ENCODE measurements around the gene WDPCP. TPM values are rescaled to one million over a fixed set of nuclear protein-coding genes. Genes with fewer than 3 reads are reported as not detected.

Gene WDPCP
- total and polyA plus RNA-seq, 2 donors (not counting 1 experiment from before 2014, with no cell fraction given), result 5.6 to 22.8 TPM

DNA sequence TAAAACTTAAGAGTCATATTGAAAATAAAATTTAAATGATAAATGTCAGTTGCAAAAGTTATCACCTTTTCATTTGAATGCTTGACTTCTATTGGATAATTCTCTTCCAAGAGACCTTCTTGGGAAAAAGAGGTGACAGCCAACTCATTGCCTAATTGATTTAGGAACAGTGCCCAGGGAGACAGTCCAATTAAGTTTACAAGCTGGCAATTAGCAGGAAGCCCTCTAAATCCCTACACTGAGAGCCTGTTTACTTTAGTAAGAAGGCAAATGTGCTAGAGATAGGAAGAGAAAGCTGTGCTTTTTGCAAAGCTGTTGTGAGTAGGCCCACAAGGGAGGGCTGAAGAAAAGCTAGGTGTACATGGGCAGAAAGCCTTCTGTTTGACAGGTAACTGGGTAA is 189.1 kb downstream of the WDPCP start:
- H3K9me3 Mint-ChIP-seq (ENCODE audit: insufficient read depth), result peaks cover 14% of the 10 kb centered on the region
- no peak overlapping the region for H3K4me3 Mint-ChIP-seq
- H3K27me3 Mint-ChIP-seq, result no peaks in the 10 kb centered on the region
- Histone ChIP-seq H3K4me3 (ENCODE audit: control extremely low read depth in 1 of 5, extremely low read depth in 1 of 5, insufficient read depth in 1 of 5, low read depth in 2 of 5, low read length in 4 of 5) (no peak overlapping the region), H3K79me2 (ENCODE audit: control insufficient read depth, insufficient read depth, low read length) (no peaks in the 10 kb centered on the region), H3K36me3 (replicated peaks in 1 of 2; ENCODE audit: control extremely low read depth in 1 of 2, control insufficient read depth in 1 of 2, extremely low read depth in 1 of 2, insufficient read depth in 2 of 2, low read length in 1 of 2) (peaks cover 0 to 4% of the 10 kb centered on the region in 2 experiments), H3K27me3 (replicated peaks in 1 of 4; ENCODE audit: control extremely low read depth in 1 of 4, control insufficient read depth in 3 of 4, insufficient read depth in 4 of 4, low read length in 3 of 4) (no peaks in the 10 kb centered on the region), H3K27ac (ENCODE audit: low read length in 2 of 2) (no peak overlapping the region), H3K4me2 (replicated peaks; ENCODE audit: low read depth, low read length, poor library complexity, severe bottlenecking) (no peak overlapping the region), H3K9ac (ENCODE audit: low read length) (no peak overlapping the region), H3K9me3 (ENCODE audit: control extremely low read depth in 1 of 3, control insufficient read depth in 2 of 3, insufficient read depth in 1 of 3, low read length in 2 of 3) (peaks cover 0 to 4% (median 3%) of the 10 kb centered on the region in 3 donors), H2AFZ (ENCODE audit: insufficient read depth, low read depth, low read length, poor library complexity, severe bottlenecking) (no peak overlapping the region), H3K4me1 (ENCODE audit: control insufficient read depth in 2 of 2, insufficient read depth in 2 of 2, low read length in 2 of 2) (no peaks in the 10 kb centered on the region), H4K20me1 (ENCODE audit: control insufficient read depth, insufficient read depth, low read length, poor library complexity, severe bottlenecking) (no peaks in the 10 kb centered on the region)
- H3K4me1 Mint-ChIP-seq, result no peaks in the 10 kb centered on the region
- H3K27ac Mint-ChIP-seq, result no peak overlapping the region
- ChIA-PET POLR2A (no interaction called here), CTCF (no interaction called here)
- DNase-seq (no peak), ATAC-seq (ENCODE audit: low read depth) (no peak)
- TF ChIP-seq EZH2 (IDR thresholded peaks at IDR 0.05; ENCODE audit: borderline replicate concordance, insufficient read depth, low read depth, low read length, poor library complexity, severe bottlenecking), result no peak
- TF ChIP-seq, protein P1, sequence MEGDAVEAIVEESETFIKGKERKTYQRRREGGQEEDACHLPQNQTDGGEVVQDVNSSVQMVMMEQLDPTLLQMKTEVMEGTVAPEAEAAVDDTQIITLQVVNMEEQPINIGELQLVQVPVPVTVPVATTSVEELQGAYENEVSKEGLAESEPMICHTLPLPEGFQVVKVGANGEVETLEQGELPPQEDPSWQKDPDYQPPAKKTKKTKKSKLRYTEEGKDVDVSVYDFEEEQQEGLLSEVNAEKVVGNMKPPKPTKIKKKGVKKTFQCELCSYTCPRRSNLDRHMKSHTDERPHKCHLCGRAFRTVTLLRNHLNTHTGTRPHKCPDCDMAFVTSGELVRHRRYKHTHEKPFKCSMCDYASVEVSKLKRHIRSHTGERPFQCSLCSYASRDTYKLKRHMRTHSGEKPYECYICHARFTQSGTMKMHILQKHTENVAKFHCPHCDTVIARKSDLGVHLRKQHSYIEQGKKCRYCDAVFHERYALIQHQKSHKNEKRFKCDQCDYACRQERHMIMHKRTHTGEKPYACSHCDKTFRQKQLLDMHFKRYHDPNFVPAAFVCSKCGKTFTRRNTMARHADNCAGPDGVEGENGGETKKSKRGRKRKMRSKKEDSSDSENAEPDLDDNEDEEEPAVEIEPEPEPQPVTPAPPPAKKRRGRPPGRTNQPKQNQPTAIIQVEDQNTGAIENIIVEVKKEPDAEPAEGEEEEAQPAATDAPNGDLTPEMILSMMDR (IDR thresholded peaks at IDR 0.05), result no peak
- intact Hi-C loops (cut with micrococcal nuclease), result no loop called here

DNA sequence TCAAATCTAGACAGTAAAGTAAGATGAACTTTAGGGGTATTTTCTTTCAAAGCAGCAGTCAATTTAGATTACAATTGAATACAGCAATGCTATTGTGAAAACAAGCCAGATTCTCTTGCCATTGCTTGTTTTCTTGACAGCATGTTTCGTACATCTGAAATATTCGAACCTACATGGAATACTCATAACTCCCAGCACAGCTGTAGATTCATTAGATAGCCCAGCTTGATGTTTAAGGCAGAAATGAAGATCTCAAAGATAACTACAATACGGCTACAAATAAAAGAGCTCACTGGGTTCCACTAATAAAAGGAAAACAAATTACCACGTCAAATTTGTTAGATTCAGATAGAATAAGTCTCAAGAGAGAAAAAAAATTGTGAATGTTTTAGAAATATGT is 208.8 kb downstream of the WDPCP start:
- Histone ChIP-seq H4K20me1 (ENCODE audit: control insufficient read depth, insufficient read depth, low read length, poor library complexity, severe bottlenecking) (no peaks in the 10 kb centered on the region), H3K9me3 (ENCODE audit: control extremely low read depth in 1 of 3, control insufficient read depth in 2 of 3, insufficient read depth in 1 of 3, low read length in 2 of 3) (no peaks in the 10 kb centered on the region), H3K79me2 (ENCODE audit: control insufficient read depth, insufficient read depth, low read length) (no peaks in the 10 kb centered on the region), H3K4me2 (replicated peaks; ENCODE audit: low read depth, low read length, poor library complexity, severe bottlenecking) (no peak overlapping the region), H3K4me3 (ENCODE audit: control extremely low read depth in 1 of 5, extremely low read depth in 1 of 5, insufficient read depth in 1 of 5, low read depth in 2 of 5, low read length in 4 of 5) (no peak overlapping the region), H3K36me3 (replicated peaks in 1 of 2; ENCODE audit: control extremely low read depth in 1 of 2, control insufficient read depth in 1 of 2, extremely low read depth in 1 of 2, insufficient read depth in 2 of 2, low read length in 1 of 2) (peaks cover 0 to 2% of the 10 kb centered on the region in 2 experiments), H2AFZ (ENCODE audit: insufficient read depth, low read depth, low read length, poor library complexity, severe bottlenecking) (no peak overlapping the region), H3K4me1 (ENCODE audit: control insufficient read depth in 2 of 2, insufficient read depth in 2 of 2, low read length in 2 of 2) (no peaks in the 10 kb centered on the region), H3K27me3 (replicated peaks in 1 of 4; ENCODE audit: control extremely low read depth in 1 of 4, control insufficient read depth in 3 of 4, insufficient read depth in 4 of 4, low read length in 3 of 4) (no peaks in the 10 kb centered on the region), H3K27ac (ENCODE audit: low read length in 2 of 2) (no peak overlapping the region), H3K9ac (ENCODE audit: low read length) (no peak overlapping the region)
- Mint-ChIP-seq H3K27ac (no peak overlapping the region), H3K27me3 (no peaks in the 10 kb centered on the region), H3K4me3 (no peak overlapping the region), H3K9me3 (ENCODE audit: insufficient read depth) (no peaks in the 10 kb centered on the region), H3K4me1 (no peaks in the 10 kb centered on the region)
- TF ChIP-seq, protein P1 (IDR thresholded peaks at IDR 0.05), result no peak
- TF ChIP-seq EZH2 (IDR thresholded peaks at IDR 0.05; ENCODE audit: borderline replicate concordance, insufficient read depth, low read depth, low read length, poor library complexity, severe bottlenecking), result no peak
- ATAC-seq (ENCODE audit: low read depth) (no peak), DNase-seq (no peak)
- intact Hi-C loops (cut with micrococcal nuclease), result no loop called here
- WGBS (ENCODE audit: insufficient coverage), result 100% methylated on average over 2 of the region's 4 CpGs
- CTCF ChIA-PET, result no interaction called here
- POLR2A ChIA-PET, result no interaction called here

All from B cell (primary cell).